GM19023 (cell line): ENCODE measurements around the gene PPP6C.
"Not testable (repeated sequence)": the region's sequence is repeated elsewhere in the genome, so short reads cannot be mapped to it uniquely, and the experiment has no call there.

Source experiments
- ATAC-seq: cut with Tn5 transposase; IDR thresholded peaks from one replicate; pipeline ENCODE4 v1.9.1; 2021; ENCODE audit warnings: mild to moderate bottlenecking, moderate library complexity; ENCODE audit not compliant: unreplicated experiment

Gene PPP6C

GRCh38 chr9:125183054-125183453 lies 6.5 kb downstream of the PPP6C start:
- no peak for ATAC-seq

- not testable (repeated sequence) for ATAC-seq
These were observed 7.8 kb downstream of the PPP6C start for GRCh38 chr9:125181756-125182155.

- no peak for ATAC-seq
These were observed 8.7 kb downstream of the PPP6C start for GRCh38 chr9:125180876-125181275.

GRCh38 chr9:125179776-125180175 lies 9.8 kb downstream of the PPP6C start:
- ATAC-seq = not testable (repeated sequence)

GRCh38 chr9:125177888-125178287 lies 11.7 kb downstream of the PPP6C start:
- no peak for ATAC-seq

- ATAC-seq = no peak
These were observed 13.0 kb downstream of the PPP6C start for GRCh38 chr9:125176636-125177035.

GRCh38 chr9:125172031-125172755 lies 17.4 kb downstream of the PPP6C start:
- ATAC-seq = no peak

GRCh38 chr9:125169895-125170294 lies 19.7 kb downstream of the PPP6C start:
- no peak for ATAC-seq

- no peak for ATAC-seq
These were observed 22.8 kb downstream of the PPP6C start for GRCh38 chr9:125166762-125167161.

- ATAC-seq = not testable (repeated sequence)
These were observed 26.7 kb downstream of the PPP6C start for GRCh38 chr9:125162891-125163290.

- ATAC-seq = no peak
These were observed 28.2 kb downstream of the PPP6C start for GRCh38 chr9:125161284-125161918.

GRCh38 chr9:125160750-125161149 lies 28.9 kb downstream of the PPP6C start:
- no peak for ATAC-seq

GRCh38 chr9:125156551-125156950 lies 33.1 kb downstream of the PPP6C start:
- ATAC-seq = no peak

GRCh38 chr9:125153712-125154367 lies 35.8 kb downstream of the PPP6C start:
- no peak for ATAC-seq

- ATAC-seq = no peak
These were observed 37.9 kb downstream of the PPP6C start for GRCh38 chr9:125151730-125152129.

GRCh38 chr9:125150349-125151245 lies 39.0 kb downstream of the PPP6C start:
- ATAC-seq = no peak

- no peak for ATAC-seq
These were observed 42.1 kb downstream of the PPP6C start for GRCh38 chr9:125147401-125147951.

GRCh38 chr9:125146247-125146646 lies 43.4 kb downstream of the PPP6C start:
- no peak for ATAC-seq

GRCh38 chr9:125145425-125145824 lies 44.2 kb downstream of the PPP6C start:
- no peak for ATAC-seq

- peak; percentile 98 for ATAC-seq
These were observed 46.1 kb downstream of the PPP6C start, which contains the start of gene SCAI for GRCh38 chr9:125143377-125144090. Gene SCAI (minus strand): TSS chr9:125143528. CDS start chr9:125143437, 91 bp downstream.
